ENCODE results near the gene TRPV5.

- TF ChIP-seq POLR2A (IDR thresholded peaks at IDR 0.05) = no peak
- no peak for TF ChIP-seq CTCF (IDR thresholded peaks at IDR 0.05)
Observed at GRCh38 chr7:142873871-142874270, 59.7 kb downstream of the TRPV5 start.
